NCI-H146 treated with DMSO at 0.1 percent for 48 hours (cell line): ENCODE data around the gene TYW1.
A peak's percentile ranks its signal among the peaks of the same experiment; 100 is the strongest.
"Not testable (repeated sequence)": the region's sequence is repeated elsewhere in the genome, so short reads cannot be mapped to it uniquely, and the experiment has no call there.

Source experiments
- DNase-seq: peaks from one replicate; lab custom pipeline; 2025; ENCODE audit not compliant: unreplicated experiment; lab: John Stamatoyannopoulos, UW

Gene TYW1

DNA sequence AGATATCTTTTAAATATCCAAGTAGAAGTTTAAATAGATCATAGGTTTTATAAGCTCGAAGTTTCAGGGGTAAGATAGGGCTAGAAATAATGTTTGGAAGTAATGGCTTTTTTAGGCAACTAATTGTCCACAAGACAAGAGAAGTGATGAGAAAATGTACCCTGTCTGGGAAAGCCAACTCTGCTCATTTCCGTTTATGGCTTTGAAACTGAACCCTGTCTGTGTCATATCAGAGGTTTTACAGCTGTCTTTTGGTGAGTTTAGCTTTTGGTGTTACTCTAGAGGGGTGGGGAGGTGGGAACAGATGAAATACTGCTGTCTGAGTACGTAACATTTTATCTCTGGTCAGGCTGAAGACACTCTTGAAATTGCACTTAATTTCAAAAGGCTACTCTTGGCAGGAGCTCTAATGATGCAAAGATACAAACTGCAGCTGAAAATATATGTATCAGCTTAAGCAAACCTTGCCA is 189.1 kb downstream of the TYW1 start:
- DNase-seq: not testable (repeated sequence)

DNA sequence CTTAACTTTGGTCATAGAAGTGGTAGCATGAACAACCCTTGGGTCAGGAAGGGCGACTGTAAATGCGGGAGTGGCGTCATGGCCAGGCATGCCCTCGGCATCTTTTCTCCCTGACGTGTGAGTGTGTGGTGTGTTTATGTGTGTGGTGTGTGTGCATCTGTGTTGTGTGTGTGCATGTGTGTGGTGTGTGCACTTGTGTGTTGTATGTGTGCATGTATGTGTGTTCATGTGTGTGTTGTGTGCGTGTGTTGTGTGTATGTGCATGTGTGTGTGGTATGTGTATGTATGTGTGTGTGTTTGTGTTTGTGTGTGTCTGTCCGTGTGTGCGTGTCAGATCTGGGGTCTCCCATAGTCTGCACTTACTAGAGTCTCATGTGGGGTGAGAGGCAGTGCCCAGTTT is 192.5 kb downstream of the TYW1 start:
- DNase-seq: peak; percentile 51

DNA sequence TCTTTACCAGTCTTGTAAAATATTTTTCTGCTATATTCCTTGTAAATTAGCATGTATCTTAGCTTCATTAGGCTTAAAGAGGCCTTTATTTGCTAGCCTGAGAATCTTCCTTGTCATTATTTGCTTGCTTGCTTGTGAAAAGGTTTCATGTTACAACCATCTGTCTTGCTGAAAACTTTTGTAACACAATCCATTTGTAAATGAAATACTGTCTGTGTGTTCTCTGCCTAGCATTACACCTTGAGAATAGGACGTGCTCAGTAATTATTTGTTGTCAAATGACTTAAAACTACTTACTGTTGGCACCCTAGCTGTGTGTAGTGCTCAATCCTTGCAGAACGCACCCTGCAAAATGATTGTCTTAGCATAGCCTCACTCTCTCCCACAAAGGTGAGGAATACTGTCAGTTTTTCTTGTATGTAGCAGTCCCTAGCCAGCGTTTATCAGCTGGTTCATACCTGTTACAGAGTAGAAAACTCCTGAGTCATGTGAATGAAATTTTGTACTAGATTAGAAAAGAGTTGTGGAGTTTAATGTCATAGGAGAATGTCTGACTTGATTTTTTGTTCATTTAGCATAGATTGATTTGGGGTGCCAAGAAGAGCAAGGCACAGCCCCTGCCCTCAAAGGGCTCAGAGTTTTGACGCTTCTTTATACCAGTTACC is 193.3 kb downstream of the TYW1 start:
- peak; percentile 83 for DNase-seq

DNA sequence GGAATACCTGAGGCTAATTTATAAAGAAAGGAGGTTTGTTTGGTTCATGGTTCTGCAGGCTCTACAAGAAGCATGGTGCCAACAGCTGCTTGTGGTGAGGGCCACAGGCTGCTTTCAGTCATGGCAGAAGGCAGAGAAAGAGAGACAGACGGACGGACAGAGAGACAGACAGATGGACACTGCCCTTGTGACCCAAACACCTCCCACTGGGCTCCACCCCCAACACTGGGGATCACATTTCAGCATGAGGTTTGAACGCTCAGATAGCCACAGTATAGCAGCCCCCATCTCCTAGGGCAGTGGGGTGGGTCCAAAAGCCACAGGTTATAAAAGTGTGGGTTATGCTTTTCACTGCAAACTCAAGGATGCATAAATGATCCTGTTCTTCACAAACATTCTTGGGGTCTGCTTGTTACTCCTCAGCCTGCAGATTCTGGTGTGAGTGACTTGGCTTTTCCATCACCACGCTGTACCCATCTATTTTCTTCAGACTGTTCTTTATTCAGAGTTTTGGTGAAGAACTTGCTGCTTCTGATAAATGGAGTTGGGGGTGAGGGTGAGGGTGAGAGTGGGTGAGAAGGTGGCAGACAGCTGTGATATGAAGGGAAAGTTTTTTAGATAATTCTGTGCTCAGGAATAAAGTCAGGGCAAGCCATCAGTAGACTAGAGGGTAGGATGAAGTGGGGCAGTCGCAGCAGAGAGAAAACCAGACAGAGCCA is 194.5 kb downstream of the TYW1 start:
- peak; percentile 30 for DNase-seq

DNA sequence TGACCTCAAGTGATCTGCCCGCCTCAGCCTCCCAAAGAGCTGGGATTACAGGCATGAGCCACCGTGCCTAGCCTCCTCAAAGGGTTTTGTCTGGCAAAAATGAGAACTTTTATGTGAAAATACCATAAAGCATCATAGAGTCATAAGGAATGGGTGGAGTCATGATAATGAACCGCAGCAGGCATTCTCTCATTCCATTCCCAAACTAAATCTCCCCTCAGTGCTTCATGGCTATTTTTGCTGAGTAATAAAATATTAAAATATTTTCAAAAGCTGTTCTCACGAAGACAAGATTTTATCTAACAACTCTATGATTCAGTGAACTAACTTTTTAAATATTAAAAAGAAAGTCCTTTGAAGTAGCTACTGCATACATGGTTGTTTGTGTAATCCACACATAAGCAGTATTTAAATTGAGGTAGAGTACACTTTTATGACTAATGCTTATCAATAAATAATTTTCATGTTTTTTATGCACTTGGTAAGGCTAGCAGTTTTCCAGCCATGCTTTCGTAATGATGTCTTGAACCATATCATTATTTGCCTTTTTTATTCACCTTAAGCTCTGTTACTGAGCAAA is 195.6 kb downstream of the TYW1 start:
- DNase-seq: not testable (repeated sequence)

DNA sequence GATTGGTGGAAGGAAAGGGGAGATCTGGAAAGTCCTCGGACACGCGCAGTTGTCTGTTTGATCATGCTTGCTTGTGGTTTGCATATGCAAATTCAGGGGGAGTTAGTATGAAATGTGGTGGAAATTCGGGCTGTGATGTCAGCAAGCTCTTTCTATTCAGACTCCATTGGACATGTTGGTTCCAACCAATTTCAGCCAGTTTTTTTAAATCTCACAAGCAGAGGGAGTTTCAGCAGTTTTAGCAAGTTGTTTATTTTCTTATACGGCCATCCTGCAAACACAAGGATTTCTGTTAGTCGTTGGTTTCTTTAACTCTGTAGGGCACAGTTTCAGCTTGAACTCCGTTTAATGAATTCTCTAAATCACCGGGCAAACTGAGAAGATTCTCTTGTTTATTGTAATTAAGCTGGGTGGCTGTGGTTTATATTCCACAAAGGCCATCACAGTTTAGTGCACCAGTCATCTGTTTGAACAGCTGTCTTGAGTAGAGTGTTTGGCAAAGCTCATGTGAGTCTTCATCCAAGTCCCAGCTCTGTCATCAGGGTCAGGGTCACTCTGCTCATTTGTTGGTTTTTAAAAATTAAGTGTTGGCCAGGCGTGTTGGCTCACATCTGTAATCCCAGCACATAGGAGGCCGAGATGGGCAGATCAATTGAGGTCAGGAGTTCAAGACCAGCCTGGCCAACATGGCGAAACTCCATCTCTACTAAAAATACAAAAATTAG is 196.4 kb downstream of the TYW1 start:
- DNase-seq: peak; percentile 96

DNA sequence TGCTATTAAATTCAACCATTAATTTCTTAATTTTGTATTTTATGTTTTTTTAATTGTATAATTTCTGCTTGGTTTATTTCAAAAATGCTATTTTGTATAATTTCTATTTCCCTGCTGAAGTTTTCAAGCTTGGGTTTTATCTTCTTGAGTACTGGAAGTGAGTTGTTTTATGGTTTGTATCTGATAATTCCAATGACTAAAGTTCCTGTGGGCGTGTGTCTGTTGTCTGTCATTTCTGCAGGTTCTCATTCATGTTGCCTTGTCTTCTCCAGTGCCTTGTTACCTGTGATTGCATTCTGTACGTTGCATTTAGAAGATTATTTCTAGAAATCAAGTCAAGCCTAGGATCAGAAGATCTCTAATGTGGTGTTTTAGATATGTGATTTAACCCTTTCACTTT is 199.5 kb downstream of the TYW1 start:
- not testable (repeated sequence) for DNase-seq

DNA sequence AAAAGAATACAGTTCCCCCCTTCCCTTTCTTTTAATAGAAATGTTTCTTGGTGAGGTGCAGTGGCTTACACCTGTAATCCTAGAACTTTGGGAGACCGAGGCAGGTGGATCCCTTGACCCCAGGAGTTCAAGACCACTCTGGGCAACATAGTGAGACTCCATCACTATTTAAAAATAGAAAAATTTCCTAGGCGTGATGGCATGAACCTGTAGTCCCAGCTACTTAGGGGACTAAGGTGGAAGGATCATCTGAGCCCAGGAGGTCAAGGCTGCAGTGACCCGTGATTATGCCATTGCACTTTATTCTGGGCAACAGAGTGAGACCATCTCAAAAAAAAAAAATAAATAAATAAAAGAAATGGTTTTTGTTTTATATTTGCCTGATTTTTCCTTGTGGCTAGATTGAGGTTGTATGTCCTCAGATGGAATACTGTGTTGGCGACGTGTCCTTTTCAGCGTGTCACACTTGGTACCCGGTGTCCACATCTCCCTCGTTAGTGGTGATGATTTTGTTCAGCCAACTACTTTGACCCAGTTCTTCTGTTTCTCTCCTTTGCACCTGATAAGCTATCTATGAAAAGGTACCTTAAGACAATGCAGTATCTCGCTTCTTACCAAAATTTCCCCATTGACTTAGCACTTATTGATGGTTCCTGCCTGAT is 202.4 kb downstream of the TYW1 start:
- DNase-seq: not testable (repeated sequence)

DNA sequence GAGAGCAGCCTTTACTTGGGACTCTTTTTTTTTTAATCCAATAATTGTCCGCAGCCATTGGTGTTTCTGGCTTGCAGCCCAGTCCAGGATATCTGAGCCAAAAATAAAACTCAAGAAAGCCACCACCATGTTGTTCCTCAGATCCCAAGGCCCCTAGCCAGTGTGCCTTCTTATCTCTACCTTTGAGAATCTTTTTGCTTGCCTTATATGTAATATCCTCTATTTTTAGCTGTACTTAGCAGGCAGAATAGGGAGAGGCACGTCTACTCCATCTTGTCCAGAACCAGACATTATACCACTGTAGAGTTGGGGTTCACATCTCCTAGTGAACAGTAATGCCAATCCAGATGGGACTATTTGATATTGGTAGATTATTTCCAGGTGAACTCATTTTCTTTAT is 209.1 kb downstream of the TYW1 start:
- DNase-seq: not testable (repeated sequence)

DNA sequence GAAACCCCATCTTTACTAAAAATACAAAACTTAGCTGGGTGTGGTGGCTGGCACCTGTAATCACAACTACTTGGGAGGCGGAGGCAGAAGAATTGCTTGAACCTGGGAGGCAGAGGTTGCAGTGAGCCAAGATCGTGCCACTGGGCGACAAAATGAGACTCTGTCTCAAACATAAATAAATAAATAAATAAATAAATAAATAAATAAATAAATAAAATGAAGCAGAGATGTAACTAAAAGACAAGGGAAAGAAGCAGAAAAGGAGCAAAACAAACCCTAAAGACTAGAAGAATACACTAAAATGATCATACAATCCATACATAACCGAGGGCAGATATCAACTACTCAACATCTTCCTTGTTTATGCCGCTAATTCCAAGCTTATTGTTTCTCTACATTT is 209.8 kb downstream of the TYW1 start:
- no peak for DNase-seq

DNA sequence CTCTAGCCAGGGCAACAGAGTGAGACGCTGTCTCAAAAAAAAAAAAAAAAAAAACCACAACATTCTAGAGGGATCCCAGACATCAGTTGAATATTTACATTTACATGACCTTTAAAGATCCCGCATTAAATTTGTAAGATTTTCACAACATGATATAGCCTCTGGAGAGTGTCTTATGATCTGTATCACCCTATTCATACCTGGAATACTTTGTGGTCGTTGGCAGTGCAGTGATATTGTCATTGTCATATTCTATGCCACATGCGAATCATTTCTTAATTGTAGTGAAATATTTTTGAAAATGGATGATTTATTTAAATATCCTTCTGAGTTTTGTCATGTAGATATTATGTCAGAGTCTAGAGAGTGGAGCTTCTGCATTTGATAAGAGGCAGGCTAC is 212.0 kb downstream of the TYW1 start:
- DNase-seq: not testable (repeated sequence)

DNA sequence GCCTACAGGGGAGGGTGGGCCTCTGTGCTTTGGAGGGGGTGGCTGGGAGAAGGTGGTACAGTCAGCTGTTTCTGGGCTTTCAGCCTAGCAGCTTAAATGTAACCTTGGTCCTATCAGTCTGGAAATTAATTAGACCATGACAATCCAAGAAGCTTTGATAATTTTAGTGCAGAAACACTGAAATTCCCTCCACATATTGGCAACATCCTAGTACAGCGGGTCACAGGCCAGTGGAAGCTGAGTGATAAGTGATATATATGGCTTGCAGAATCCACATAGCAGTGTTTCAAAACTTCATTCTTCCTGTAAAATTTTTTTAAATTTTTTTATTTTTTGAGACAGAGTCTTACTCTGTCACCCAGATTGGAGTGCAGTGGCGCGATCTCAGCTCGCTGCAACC is 212.6 kb downstream of the TYW1 start:
- no peak for DNase-seq

DNA sequence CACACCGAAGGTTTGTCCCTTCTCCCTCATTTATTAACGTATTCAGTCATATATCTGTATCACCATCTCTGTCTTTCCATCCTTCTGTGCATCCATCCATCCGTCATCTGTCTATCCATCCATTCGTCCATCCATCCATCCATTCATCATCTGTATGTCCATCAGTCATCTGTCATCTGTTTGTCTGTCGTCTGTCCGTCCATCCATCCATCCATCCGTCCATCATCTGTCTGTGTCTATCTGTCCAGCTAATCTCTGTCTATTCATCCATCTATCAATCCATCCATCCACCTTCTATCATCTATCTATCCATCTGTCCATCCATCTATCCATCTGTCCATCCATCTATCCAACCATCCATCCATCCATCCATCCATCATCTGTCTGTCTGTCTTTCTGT is 213.9 kb downstream of the TYW1 start:
- DNase-seq: no peak

DNA sequence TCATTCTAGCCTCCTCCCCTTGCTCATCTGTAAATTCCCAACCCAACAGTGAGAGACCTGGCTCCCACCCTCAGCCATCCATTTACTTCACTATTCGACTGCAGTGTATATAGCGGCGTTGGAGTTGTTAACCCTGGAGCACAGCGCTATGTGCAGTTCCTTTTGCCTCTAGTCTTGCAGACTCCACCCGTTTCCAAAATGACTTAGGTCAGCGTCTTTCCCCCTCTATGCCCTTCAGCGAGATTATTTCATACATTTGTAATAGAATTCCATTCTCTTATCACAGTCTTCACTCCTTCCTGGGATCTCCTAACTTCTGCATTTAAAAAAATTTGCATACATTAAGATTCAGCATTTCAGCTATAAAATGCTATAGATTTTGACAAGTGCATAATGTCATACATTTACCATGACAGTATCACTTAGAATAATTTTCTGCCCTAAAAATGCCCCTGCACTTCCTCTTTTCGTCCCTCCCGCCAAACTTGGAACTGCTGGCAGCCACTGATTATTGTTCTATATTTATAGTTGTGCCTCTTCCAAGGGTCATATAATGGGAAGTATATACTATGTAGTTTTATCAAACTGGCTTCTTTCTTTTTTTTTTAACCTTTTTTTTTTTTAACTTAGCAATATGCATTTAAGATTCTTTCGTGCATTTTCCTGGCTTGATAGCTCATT is 215.2 kb downstream of the TYW1 start:
- DNase-seq: not testable (repeated sequence)

DNA sequence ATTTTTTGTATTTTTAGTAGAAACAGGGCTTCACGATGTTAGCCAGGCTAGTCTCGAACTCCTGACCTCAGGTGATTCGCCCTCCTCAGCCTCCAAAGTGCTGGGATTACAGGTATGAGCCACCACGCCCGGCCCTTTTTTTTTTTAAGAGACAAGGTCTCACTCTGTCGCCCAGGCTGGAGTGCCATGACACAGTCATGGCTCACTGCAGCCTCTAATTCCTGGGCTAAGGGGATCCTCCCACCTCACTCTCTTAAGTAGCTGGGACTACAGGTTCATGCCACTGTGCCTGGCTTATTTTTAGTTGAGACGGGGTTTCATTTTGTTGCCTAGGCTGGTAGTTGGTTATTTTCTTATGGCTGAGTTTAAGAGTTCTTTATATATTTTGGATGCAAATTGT is 216.4 kb downstream of the TYW1 start:
- DNase-seq: not testable (repeated sequence)

DNA sequence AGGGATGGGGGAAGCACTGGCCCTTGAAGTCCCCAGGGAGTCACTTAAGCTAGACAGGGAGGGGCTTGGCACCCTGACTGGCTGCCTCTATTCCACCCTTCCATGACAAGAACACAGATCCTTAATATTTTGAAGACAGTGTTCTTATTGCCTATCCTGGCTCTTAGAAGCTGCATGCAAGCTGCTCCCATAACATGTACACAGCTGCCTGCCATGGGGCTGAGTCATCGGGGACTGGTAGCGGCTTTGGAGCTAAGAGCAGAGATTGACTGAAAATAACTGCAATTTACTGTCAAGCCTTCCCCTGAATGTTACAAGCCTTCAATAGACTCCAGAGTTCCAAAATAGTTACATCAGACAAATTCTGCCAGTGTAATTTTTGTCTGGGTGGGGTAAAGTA is 226.9 kb downstream of the TYW1 start:
- DNase-seq: not testable (repeated sequence)

DNA sequence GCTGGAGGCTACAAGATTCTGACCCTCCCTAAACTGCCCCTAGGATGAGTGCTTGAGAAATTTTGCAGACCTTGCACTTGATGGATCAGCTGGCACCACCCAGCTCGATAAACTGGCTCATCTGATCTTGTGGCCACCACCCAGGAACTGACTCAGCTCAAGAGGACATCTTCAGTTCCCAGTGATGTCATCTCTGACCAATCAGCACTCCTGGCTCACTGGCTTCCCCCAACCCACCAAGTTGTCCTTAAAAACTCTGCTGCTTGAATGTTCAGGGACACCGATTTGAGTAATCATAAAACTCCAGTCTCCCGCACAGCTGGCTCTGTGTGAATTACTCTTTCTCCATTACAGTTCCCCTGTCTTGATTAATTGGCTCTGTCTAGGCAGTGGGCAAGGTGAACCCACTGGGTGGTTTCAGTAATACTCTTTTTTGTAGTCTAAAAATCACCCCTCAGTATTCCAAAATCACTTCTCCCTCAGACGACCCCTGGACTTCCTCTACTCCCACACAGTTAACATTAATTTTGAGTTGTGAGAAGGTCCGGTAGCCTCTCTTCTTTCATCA is 229.8 kb downstream of the TYW1 start:
- not testable (repeated sequence) for DNase-seq

DNA sequence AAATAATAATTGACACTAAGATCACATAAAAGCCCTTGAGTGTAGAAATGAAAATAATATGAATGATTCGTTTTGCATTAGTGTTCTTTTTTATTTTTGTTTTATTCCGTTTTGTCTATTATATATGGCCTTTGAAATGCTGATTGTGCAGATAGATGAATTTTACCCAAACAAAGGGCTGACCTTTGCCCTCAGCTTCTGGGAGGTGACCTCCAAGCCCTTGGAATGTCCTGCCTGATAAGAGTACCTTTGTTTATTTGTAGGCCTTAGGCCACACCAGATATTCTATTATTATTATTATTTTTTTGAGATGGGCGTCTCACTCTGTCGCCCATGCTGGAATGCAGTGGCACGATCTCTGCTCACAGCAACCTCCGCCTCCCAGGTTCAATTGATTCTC is 230.3 kb downstream of the TYW1 start:
- DNase-seq: not testable (repeated sequence)

DNA sequence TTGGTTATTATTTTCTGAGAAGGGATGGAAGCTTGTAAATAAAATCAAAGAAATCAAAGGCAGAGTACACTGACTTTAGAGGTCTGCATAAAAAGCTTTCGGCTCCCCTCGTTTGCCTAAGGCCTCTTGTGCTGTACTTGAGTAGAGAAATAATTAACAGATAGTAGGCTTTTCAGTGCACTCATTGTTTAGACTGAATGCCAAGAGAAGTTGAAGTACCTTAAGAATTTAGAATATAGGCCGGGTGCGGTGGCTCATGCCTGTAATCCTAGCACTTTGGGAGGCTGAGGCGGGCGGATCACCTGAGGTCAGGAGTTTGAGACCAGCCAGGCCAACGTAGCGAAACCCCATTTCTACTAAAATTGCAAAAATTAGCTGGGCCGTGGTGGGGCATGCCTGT is 232.4 kb downstream of the TYW1 start:
- DNase-seq: not testable (repeated sequence)

DNA sequence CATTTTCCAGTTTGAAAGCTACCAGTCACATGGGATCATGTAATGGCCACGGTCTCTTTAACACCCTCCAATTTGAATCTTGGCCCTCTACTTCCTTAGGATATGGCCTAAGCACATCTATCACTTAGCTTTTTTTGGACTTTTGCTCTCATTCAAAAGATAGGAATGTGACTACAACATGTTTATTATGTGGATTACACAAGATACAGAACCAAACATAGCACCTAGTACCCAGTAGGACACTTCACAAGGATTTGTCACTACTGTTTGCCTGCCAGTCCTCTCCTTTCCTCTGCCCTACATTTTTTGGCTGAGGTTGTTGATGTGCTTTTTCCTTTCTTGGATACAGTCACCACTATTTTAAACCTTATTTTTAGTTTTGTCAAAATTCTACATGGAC is 233.4 kb downstream of the TYW1 start:
- DNase-seq: not testable (repeated sequence)
